DOHH2 (cell line): ENCODE measurements around the gene MYCBP.

Experiments used
- H3F3A ChIP-seq: fragments of 200-600 bp; sonication (generic), shearing (Covaris generic); 2 replicates; pipeline ENCODE4 v1.6.0; 2016; ENCODE audit warnings: antibody characterized with exemption, mild to moderate bottlenecking; ENCODE audit not compliant: control insufficient read depth, insufficient read depth
- H3K27ac ChIP-seq: fragments of 200-600 bp; sonication (generic); 2 replicates; pipeline ENCODE4 v1.5.1; 2014; ENCODE audit warnings: low read depth, mild to moderate bottlenecking, low read length, moderate library complexity
- H3K27me3 ChIP-seq: fragments of 200-600 bp; sonication (generic); 2 replicates; pipeline ENCODE4 v1.6.1; 2014; ENCODE audit warnings: mild to moderate bottlenecking, low read length, mixed read lengths; ENCODE audit not compliant: control insufficient read depth
- H3K36me3 ChIP-seq: fragments of 200-600 bp; sonication (generic); 2 replicates; pipeline ENCODE4 v1.6.1; 2014; ENCODE audit warnings: mild to moderate bottlenecking, low read length, moderate library complexity, mixed read lengths; ENCODE audit not compliant: control insufficient read depth
- H3K4me1 ChIP-seq: fragments of 200-600 bp; sonication (generic); 2 replicates; pipeline ENCODE4 v1.6.1; 2014; ENCODE audit warnings: mild to moderate bottlenecking, low read length, mixed read lengths; ENCODE audit not compliant: control insufficient read depth
- H3K4me2 ChIP-seq: fragments of 200-600 bp; sonication (generic); 2 replicates; pipeline ENCODE4 v1.6.0; 2014; ENCODE audit warnings: mild to moderate bottlenecking, low read length, moderate library complexity
- H3K4me3 ChIP-seq: fragments of 200-600 bp; sonication (generic); 2 replicates; pipeline ENCODE4 v1.5.1; 2014; ENCODE audit warnings: mild to moderate bottlenecking, low read length, mixed read lengths
- H3K79me2 ChIP-seq: fragments of 200-600 bp; sonication (generic); 2 replicates; pipeline ENCODE4 v1.6.1; 2014; ENCODE audit warnings: mild to moderate bottlenecking, low read length, mixed read lengths; ENCODE audit not compliant: control insufficient read depth
- H3K9me2 ChIP-seq: fragments of 200-600 bp; sonication (generic); replicated peaks from 2 replicates; pipeline ENCODE4 v1.6.1; 2014; ENCODE audit warnings: mild to moderate bottlenecking, low read length, mixed read lengths; ENCODE audit not compliant: control insufficient read depth
- H3K9me3 ChIP-seq: fragments of 200-600 bp; sonication (generic); 2 replicates; pipeline ENCODE4 v1.6.1; 2014; ENCODE audit warnings: antibody characterized with exemption, low read length, mixed read lengths; ENCODE audit not compliant: control insufficient read depth, insufficient read depth
- H4K20me1 ChIP-seq: fragments of 200-600 bp; sonication (generic); 2 replicates; pipeline ENCODE4 v1.6.0; 2014; ENCODE audit warnings: low read depth, mild to moderate bottlenecking, antibody characterized with exemption, low read length, moderate library complexity; ENCODE audit not compliant: control insufficient read depth, insufficient read depth
- EZH2phosphoT487 ChIP-seq: fragments of 200-600 bp; sonication (generic); IDR thresholded peaks from 2 replicates; pipeline ENCODE4 v1.6.1; 2017; ENCODE audit warnings: borderline replicate concordance, mild to moderate bottlenecking, antibody characterized with exemption, low read length, moderate library complexity, mixed read lengths
- TF ChIP-seq, protein P1 (sequence below): fragments of 200-600 bp; sonication (generic); IDR thresholded peaks from one replicate; pipeline ENCODE4 v1.5.1; 2014; ENCODE audit warnings: antibody characterized with exemption, mild to moderate bottlenecking, low read depth, low read length; ENCODE audit not compliant: poor library complexity, severe bottlenecking

Gene MYCBP

GRCh38 chr1:38870996-38871395, 2.2 kb downstream of the MYCBP start:
- H3K27me3 ChIP-seq: no peaks in the 10 kb centered on the region
- no peak overlapping the region for H3K4me2 ChIP-seq
- H3K4me3 ChIP-seq: no peak overlapping the region
- H3K9me3 ChIP-seq: no peaks in the 10 kb centered on the region
- 0 out of 2 replicates have a peak, but pooled peaks cover 2% of the 10 kb centered on the region for H3F3A ChIP-seq
- H4K20me1 ChIP-seq: 0 out of 2 replicates have a peak, but pooled peaks cover 2% of the 10 kb centered on the region
- H3K27ac ChIP-seq: no peak overlapping the region
- TF ChIP-seq EZH2phosphoT487: no peak
- TF ChIP-seq, protein P1, sequence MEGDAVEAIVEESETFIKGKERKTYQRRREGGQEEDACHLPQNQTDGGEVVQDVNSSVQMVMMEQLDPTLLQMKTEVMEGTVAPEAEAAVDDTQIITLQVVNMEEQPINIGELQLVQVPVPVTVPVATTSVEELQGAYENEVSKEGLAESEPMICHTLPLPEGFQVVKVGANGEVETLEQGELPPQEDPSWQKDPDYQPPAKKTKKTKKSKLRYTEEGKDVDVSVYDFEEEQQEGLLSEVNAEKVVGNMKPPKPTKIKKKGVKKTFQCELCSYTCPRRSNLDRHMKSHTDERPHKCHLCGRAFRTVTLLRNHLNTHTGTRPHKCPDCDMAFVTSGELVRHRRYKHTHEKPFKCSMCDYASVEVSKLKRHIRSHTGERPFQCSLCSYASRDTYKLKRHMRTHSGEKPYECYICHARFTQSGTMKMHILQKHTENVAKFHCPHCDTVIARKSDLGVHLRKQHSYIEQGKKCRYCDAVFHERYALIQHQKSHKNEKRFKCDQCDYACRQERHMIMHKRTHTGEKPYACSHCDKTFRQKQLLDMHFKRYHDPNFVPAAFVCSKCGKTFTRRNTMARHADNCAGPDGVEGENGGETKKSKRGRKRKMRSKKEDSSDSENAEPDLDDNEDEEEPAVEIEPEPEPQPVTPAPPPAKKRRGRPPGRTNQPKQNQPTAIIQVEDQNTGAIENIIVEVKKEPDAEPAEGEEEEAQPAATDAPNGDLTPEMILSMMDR: no peak
- no peaks in the 10 kb centered on the region for H3K9me2 ChIP-seq
- H3K79me2 ChIP-seq: peaks cover 37% of the 10 kb centered on the region
- no peaks in the 10 kb centered on the region for H3K36me3 ChIP-seq
- peaks cover 30% of the 10 kb centered on the region for H3K4me1 ChIP-seq

- no peak for TF ChIP-seq EZH2phosphoT487
- TF ChIP-seq, protein P1: no peak
- Histone ChIP-seq H4K20me1 (no peaks in the 10 kb centered on the region), H3K27ac (no peak overlapping the region), H3K4me2 (no peak overlapping the region), H3K79me2 (peaks cover 23% of the 10 kb centered on the region), H3K27me3 (no peaks in the 10 kb centered on the region), H3K36me3 (peaks cover 33% of the 10 kb centered on the region), H3F3A (0 out of 2 replicates have a peak, but pooled peaks cover 4% of the 10 kb centered on the region), H3K9me3 (no peaks in the 10 kb centered on the region), H3K4me1 (peaks cover 19% of the 10 kb centered on the region), H3K4me3 (no peak overlapping the region), H3K9me2 (no peaks in the 10 kb centered on the region)
Observed at GRCh38 chr1:38867208-38867607, 5.9 kb downstream of the MYCBP start.

GRCh38 chr1:38865112-38865715, 7.9 kb downstream of the MYCBP start:
- peaks cover 18% of the 10 kb centered on the region for H3K79me2 ChIP-seq
- no peak for TF ChIP-seq EZH2phosphoT487
- TF ChIP-seq, protein P1: no peak
- 0 out of 2 replicates have a peak, but pooled peaks cover 4% of the 10 kb centered on the region for H3F3A ChIP-seq
- H3K9me3 ChIP-seq: no peaks in the 10 kb centered on the region
- peaks cover 37% of the 10 kb centered on the region for H3K36me3 ChIP-seq
- peaks cover 21% of the 10 kb centered on the region for H3K4me1 ChIP-seq
- H3K27me3 ChIP-seq: no peaks in the 10 kb centered on the region
- H3K4me2 ChIP-seq: no peak overlapping the region
- no peaks in the 10 kb centered on the region for H3K9me2 ChIP-seq
- H3K4me3 ChIP-seq: no peak overlapping the region
- H3K27ac ChIP-seq: no peak overlapping the region
- H4K20me1 ChIP-seq: no peaks in the 10 kb centered on the region
